Measurements from ENCODE around the gene RNF141. TPM values are rescaled to one million over a fixed set of nuclear protein-coding genes. Genes with fewer than 3 reads are reported as not detected.
A peak's percentile ranks its signal among the peaks of the same experiment; 100 is the strongest.

Gene RNF141
- total and polyA plus RNA-seq, 2 of the 13 experiments (the other 11 are each of a cell fraction or from before 2014, with no cell fraction given) = 9.3 to 22.4 TPM

DNA sequence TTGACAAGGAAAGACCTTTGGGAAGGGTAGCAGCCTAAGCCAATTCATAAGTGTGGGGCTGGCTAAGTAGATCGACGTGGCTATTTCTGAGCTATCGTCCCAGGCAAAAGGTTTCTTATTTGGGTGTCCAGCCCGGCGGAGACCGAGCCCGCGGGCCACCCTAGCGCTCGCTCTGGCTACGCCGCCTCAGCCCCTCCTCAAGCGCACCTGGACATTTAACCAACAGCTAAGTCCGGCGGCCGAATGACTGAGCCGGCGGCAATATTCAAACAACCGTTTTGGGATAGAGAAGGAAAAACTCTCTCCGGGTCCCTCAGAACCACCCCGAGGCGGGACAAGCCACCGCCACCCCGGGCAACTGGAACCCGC, 457 bp downstream of the RNF141 start (continued):
- peak; percentile 28 for TF ChIP-seq DBP (CRISPR knock-in tag; IDR thresholded peaks at IDR 0.05; ENCODE audit: not compliant biosample characterization)
- TF ChIP-seq HNRNPK (IDR thresholded peaks at IDR 0.05; ENCODE audit: low read depth, low read length, poor library complexity, severe bottlenecking) = no peak
- TF ChIP-seq ZSCAN20 (CRISPR knock-in tag; IDR thresholded peaks at IDR 0.05; ENCODE audit: borderline replicate concordance) = peak; percentile 39; the same call in 1 of the 2 replicates
- no peak for TF ChIP-seq HOMEZ (CRISPR knock-in tag; IDR thresholded peaks at IDR 0.05; ENCODE audit: low read depth)
- TF ChIP-seq ZNF558 (CRISPR knock-in tag; IDR thresholded peaks at IDR 0.05; ENCODE audit: borderline replicate concordance) = no peak
- TF ChIP-seq FOXP4 (CRISPR knock-in tag; IDR thresholded peaks at IDR 0.05) = no peak
- no peak for TF ChIP-seq FOSL1 (CRISPR knock-in tag; IDR thresholded peaks at IDR 0.05; ENCODE audit: borderline replicate concordance)
- no peak for TF ChIP-seq FOXK1 (CRISPR knock-in tag; IDR thresholded peaks at IDR 0.05; ENCODE audit: borderline replicate concordance, low read depth)
- TF ChIP-seq U2AF2 (IDR thresholded peaks at IDR 0.05; ENCODE audit: low read depth, low read length) = no peak
- TF ChIP-seq MTF2 (CRISPR knock-in tag; IDR thresholded peaks at IDR 0.05; ENCODE audit: borderline replicate concordance) = no peak
- no peak for TF ChIP-seq ZNF234 (CRISPR knock-in tag; conservative IDR thresholded peaks at IDR 0.05)
- TF ChIP-seq ZNF556 (CRISPR knock-in tag; IDR thresholded peaks at IDR 0.05; ENCODE audit: borderline replicate concordance) = no peak
- no peak for TF ChIP-seq BCL3 (CRISPR knock-in tag; IDR thresholded peaks at IDR 0.05)
- TF ChIP-seq E2F1 (CRISPR knock-in tag; IDR thresholded peaks at IDR 0.05) = no peak
- TF ChIP-seq SIN3A (IDR thresholded peaks at IDR 0.05; ENCODE audit: borderline replicate concordance, low read depth, low read length) = 0 out of 2 replicates have a peak, but pooled peaks have one; percentile 33
- TF ChIP-seq SMAD9 (CRISPR knock-in tag; IDR thresholded peaks at IDR 0.05) = no peak
- TF ChIP-seq, protein P1, sequence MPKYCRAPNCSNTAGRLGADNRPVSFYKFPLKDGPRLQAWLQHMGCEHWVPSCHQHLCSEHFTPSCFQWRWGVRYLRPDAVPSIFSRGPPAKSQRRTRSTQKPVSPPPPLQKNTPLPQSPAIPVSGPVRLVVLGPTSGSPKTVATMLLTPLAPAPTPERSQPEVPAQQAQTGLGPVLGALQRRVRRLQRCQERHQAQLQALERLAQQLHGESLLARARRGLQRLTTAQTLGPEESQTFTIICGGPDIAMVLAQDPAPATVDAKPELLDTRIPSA (CRISPR knock-in tag; IDR thresholded peaks at IDR 0.05; ENCODE audit: borderline replicate concordance) = no peak
- TF ChIP-seq FOXA3 (CRISPR knock-in tag; IDR thresholded peaks at IDR 0.05) = no peak
- no peak for TF ChIP-seq PAWR (CRISPR knock-in tag; IDR thresholded peaks at IDR 0.05; ENCODE audit: borderline replicate concordance)
- no peak for TF ChIP-seq NCOA2 (CRISPR knock-in tag; IDR thresholded peaks at IDR 0.05)
- no peak for TF ChIP-seq SMAD3 (CRISPR knock-in tag; IDR thresholded peaks at IDR 0.05)
- TF ChIP-seq ZNF24 (IDR thresholded peaks at IDR 0.05) = no peak
- TF ChIP-seq ZNF788 (CRISPR knock-in tag; IDR thresholded peaks at IDR 0.05; ENCODE audit: borderline replicate concordance) = no peak
- no peak for TF ChIP-seq HNF4A (CRISPR knock-in tag; IDR thresholded peaks at IDR 0.05)
- no peak for TF ChIP-seq MTA3 (CRISPR knock-in tag; IDR thresholded peaks at IDR 0.05)
